SK-N-SH (cell line): Measurements from ENCODE around the gene PLXNB1. TPM values are rescaled to one million over a fixed set of nuclear protein-coding genes. Genes with fewer than 3 reads are reported as not detected.

Source experiments
- CTCF ChIA-PET: fragments of 300-600, 350-600 bp; formaldehyde crosslinking; extraction: SDS; loops from one replicate; lab custom pipeline; 2021; lab: Yijun Ruan, JAX
- POLR2A ChIA-PET: fragments of 350-600 bp; sonication (Branson Sonifier 250); formaldehyde crosslinking; extraction: SDS; loops from one replicate; lab custom pipeline; 2020; ENCODE audit warnings: antibody characterized with exemption, inconsistent platforms; lab: Yijun Ruan, JAX
- DNase-seq: peaks from one replicate; pipeline ENCODE4 v3.0.0; 2012
- H2AFZ ChIP-seq: fragments of 200-600 bp; sonication (generic); 2 replicates; pipeline ENCODE4 v1.8.1; 2016; ENCODE audit warnings: antibody characterized with exemption, mild to moderate bottlenecking, low read depth
- H3F3A ChIP-seq: fragments of 200-600 bp; sonication (generic); replicated peaks from 2 replicates; pipeline ENCODE3; 2016; ENCODE audit warnings: antibody characterized with exemption, mild to moderate bottlenecking; ENCODE audit not compliant: insufficient read depth
- H3K27ac ChIP-seq, 2 experiments: fragments of 200-500 bp in 1 of 2; fragments of 200-600 bp in 1 of 2; sonication (Bioruptor generic) in 1 of 2; sonication (generic), shearing (Covaris generic) in 1 of 2; 2 replicates each; pipeline versions ENCODE4 v1.5.1 to v1.6.1; 2014 to 2016; ENCODE audit warnings: low read depth in 2 of 2, inconsistent platforms in 1 of 2, low read length in 1 of 2, mild to moderate bottlenecking in 1 of 2, mixed read lengths in 1 of 2
- H3K27me3 ChIP-seq: fragments of 200-600 bp; sonication (generic), shearing (Covaris generic); 2 replicates; pipeline ENCODE4 v1.6.1; 2016; ENCODE audit warnings: mixed run types; ENCODE audit not compliant: insufficient read depth
- H3K36me3 ChIP-seq, 2 experiments: fragments of 200-500 bp in 1 of 2; fragments of 200-600 bp in 1 of 2; sonication (Bioruptor generic) in 1 of 2; sonication (generic) in 1 of 2; replicated peaks in 1 of 2; 2 replicates each; pipeline versions ENCODE3 to v1.5.1; 2014 to 2016; ENCODE audit warnings: low read length in 1 of 2, mild to moderate bottlenecking in 1 of 2; ENCODE audit not compliant: insufficient read depth in 2 of 2, control insufficient read depth in 1 of 2
- H3K4me1 ChIP-seq, 2 experiments: fragments of 200-500 bp in 1 of 2; fragments of 200-600 bp in 1 of 2; sonication (Bioruptor generic) in 1 of 2; sonication (generic), shearing (Covaris generic) in 1 of 2; 2 replicates each; pipeline versions ENCODE4 v1.5.1 to v1.6.1; 2014 to 2016; ENCODE audit warnings: low read depth in 1 of 2, low read length in 1 of 2, mixed run types in 1 of 2; ENCODE audit not compliant: insufficient read depth in 2 of 2, control insufficient read depth in 1 of 2
- H3K4me2 ChIP-seq: fragments of 200-600 bp; sonication (generic), shearing (Covaris generic); 2 replicates; pipeline ENCODE4 v1.6.1; 2017; ENCODE audit warnings: mixed run types
- H3K4me3 ChIP-seq, 2 experiments: fragments of 200-500 bp in 1 of 2; fragments of 200-600 bp in 1 of 2; sonication (Bioruptor generic) in 1 of 2; sonication (generic), shearing (Covaris generic) in 1 of 2; 2 replicates each; pipeline versions ENCODE4 v1.5.1 to v1.8.1; 2014 to 2016; ENCODE audit warnings: low read depth in 2 of 2, inconsistent platforms in 1 of 2, low read length in 1 of 2, mild to moderate bottlenecking in 1 of 2, mixed read lengths in 1 of 2, moderate library complexity in 1 of 2
- H3K79me2 ChIP-seq: fragments of 200-600 bp; sonication (generic); 2 replicates; pipeline ENCODE4 v1.8.1; 2017; ENCODE audit warnings: mild to moderate bottlenecking; ENCODE audit not compliant: insufficient read depth
- H3K9ac ChIP-seq: fragments of 200-600 bp; sonication (generic); 2 replicates; pipeline ENCODE4 v1.6.1; 2017; ENCODE audit warnings: mixed run types
- H3K9me2 ChIP-seq: fragments of 200-600 bp; sonication (generic); 2 replicates; pipeline ENCODE4 v1.6.1; 2017; ENCODE audit warnings: mixed run types
- H3K9me3 ChIP-seq: fragments of 200-600 bp; sonication (generic); 2 replicates; pipeline ENCODE4 v1.6.1; 2017; ENCODE audit warnings: mixed run types, mild to moderate bottlenecking, moderate library complexity
- H4K20me1 ChIP-seq: fragments of 200-600 bp; sonication (generic); 2 replicates; pipeline ENCODE4 v1.6.1; 2017; ENCODE audit warnings: mild to moderate bottlenecking, mixed run types; ENCODE audit not compliant: insufficient read depth
- CHD2 ChIP-seq: fragments of 150-350 bp; IDR thresholded peaks from 2 replicates; pipeline ENCODE4 v1.6.1; 2018; ENCODE audit warnings: low read length; ENCODE audit not compliant: partially characterized antibody
- ELF1 ChIP-seq: IDR thresholded peaks from 2 replicates; pipeline ENCODE4 v1.4.0; 2012
- FOSL2 ChIP-seq: IDR thresholded peaks from 2 replicates; pipeline ENCODE4 v1.4.0; 2012; ENCODE audit warnings: low read depth, mild to moderate bottlenecking, moderate library complexity, borderline replicate concordance
- FOXJ3 ChIP-seq: sonication (generic); formaldehyde crosslinking; IDR thresholded peaks from 2 replicates; pipeline ENCODE4 v1.5.1; 2020; ENCODE audit warnings: mild to moderate bottlenecking, missing genetic modification reagents
- FOXM1 ChIP-seq: IDR thresholded peaks from 2 replicates; pipeline ENCODE4 v1.4.0; 2012; ENCODE audit warnings: low read depth, mild to moderate bottlenecking
- GABPA ChIP-seq: IDR thresholded peaks from 2 replicates; pipeline ENCODE4 v1.4.0; 2012; ENCODE audit warnings: low read depth, mild to moderate bottlenecking
- JUND ChIP-seq: IDR thresholded peaks from 2 replicates; pipeline ENCODE4 v1.4.0; 2012
- MEF2A ChIP-seq: IDR thresholded peaks from 2 replicates; pipeline ENCODE4 v1.4.0; 2012; ENCODE audit warnings: low read depth, borderline replicate concordance
- POLR2AphosphoS5 ChIP-seq: IDR thresholded peaks from 2 replicates; pipeline ENCODE4 v1.6.1; 2012; ENCODE audit warnings: low read depth, low read length
- RCOR1 ChIP-seq: fragments of 150-350 bp; IDR thresholded peaks from 2 replicates; pipeline ENCODE4 v1.6.1; 2017; ENCODE audit warnings: antibody characterized with exemption, low read length
- RFX5 ChIP-seq: IDR thresholded peaks from 2 replicates; pipeline ENCODE4 v1.6.1; 2012; ENCODE audit warnings: mild to moderate bottlenecking, improper control_type of control experiment, low read length
- SMC3 ChIP-seq: IDR thresholded peaks from 2 replicates; pipeline ENCODE4 v1.6.1; 2012; ENCODE audit warnings: low read depth, low read length, improper control_type of control experiment
- YY1 ChIP-seq: IDR thresholded peaks from 2 replicates; pipeline ENCODE4 v1.4.0; 2012; ENCODE audit warnings: low read depth, mild to moderate bottlenecking
- WGBS: methylation state at CpG from one replicate; pipeline ENCODE4 v1.1.6; 2017; ENCODE audit warnings: low lambda C conversion rate; 5-methylcytosine and 5-hydroxymethylcytosine counted together
- polyA plus RNA-seq, 3 experiments: library from polyadenylated mRNA; depleted of rRNA; stranded (reverse); fragments of >200 nt; gene quantifications; 2 replicates each; pipeline ENCODE4 v1.2.3, GENCODE V29; 2012
- TF ChIP-seq, protein P1 (sequence below): fragments of 150-350 bp; IDR thresholded peaks from 2 replicates; pipeline ENCODE4 v1.6.1; 2017; ENCODE audit warnings: antibody characterized with exemption, low read length, low read depth, borderline replicate concordance
- TF ChIP-seq, protein P2 (sequence below): IDR thresholded peaks from 2 replicates; pipeline ENCODE4; 2012
- TF ChIP-seq, protein P3 (sequence below): IDR thresholded peaks from 2 replicates; pipeline ENCODE4 v1.4.0; 2012; ENCODE audit warnings: low read depth, borderline replicate concordance
- TF ChIP-seq, protein P4 (sequence below): IDR thresholded peaks from 2 replicates; pipeline ENCODE4 v1.6.1; 2012; ENCODE audit warnings: mild to moderate bottlenecking, low read depth, low read length, moderate library complexity
- TF ChIP-seq, protein P5 (sequence below): fragments of 150-350 bp; IDR thresholded peaks from 2 replicates; pipeline ENCODE4 v1.6.1; 2016; ENCODE audit warnings: mild to moderate bottlenecking, low read depth, low read length

Gene PLXNB1
- polyA plus RNA-seq, 1 of the 3 experiments (the other 2 are of a cell fraction): 39.8 TPM

DNA sequence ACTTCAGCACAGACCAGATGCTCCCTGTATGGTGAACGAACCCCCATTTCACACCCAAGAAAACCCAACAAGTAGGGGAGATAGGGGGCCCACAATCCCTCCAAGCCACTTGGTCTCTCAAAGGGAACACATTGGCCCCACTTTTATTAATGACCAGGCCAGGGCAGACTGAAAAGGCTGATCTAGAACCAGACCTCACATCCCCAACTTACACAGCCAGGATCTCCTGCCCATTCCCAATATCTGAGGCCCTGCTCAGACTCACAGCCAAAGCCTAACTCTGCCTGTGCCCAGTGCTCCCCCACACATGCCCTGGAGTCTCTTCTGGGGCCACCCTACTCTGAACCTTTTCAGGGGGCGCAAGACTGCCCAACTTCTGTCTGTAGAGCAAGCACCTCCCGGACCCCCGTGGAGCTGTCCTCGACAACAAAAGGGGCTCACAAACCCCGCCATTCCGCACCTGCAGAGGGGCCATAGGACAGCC, 1.8 kb downstream of the PLXNB1 start:
- no peaks in the 10 kb centered on the region for H3K9me2 ChIP-seq
- ChIA-PET POLR2A (interaction anchor here (0.6 to 1.4 kb wide), 8 partner anchors 9 to 162 kb away, joined by 3 to 11 read pairs (median 4); partner anchors contain the start of genes ATRIP, CCDC51 and TMA7), CTCF (interaction anchor here (0.8 to 13.2 kb wide), 4 partner anchors 11 to 234 kb away, joined by 3 to 399 read pairs (median 10); partner anchors contain the start of genes CCDC51 and TMA7)
- no peak for DNase-seq
- H3K36me3 ChIP-seq: peaks cover 1 to 13% of the 10 kb centered on the region in 2 experiments
- no peaks in the 10 kb centered on the region for H3K27me3 ChIP-seq
- H2AFZ ChIP-seq: no peak overlapping the region
- peak overlapping the region in 1 of 2 experiments; percentile 89; a peak in 1 of 4 replicates for H3K27ac ChIP-seq
- H3K4me1 ChIP-seq: peaks cover 7 to 49% of the 10 kb centered on the region in 2 experiments; a peak in 2 of 4 replicates
- no peaks in the 10 kb centered on the region for H3K9me3 ChIP-seq
- peak overlapping the region; percentile 73 to 79 for H3K4me3 ChIP-seq
- 51% methylated on average over 5 of the region's 7 CpGs for WGBS
- H3K9ac ChIP-seq: peak overlapping the region; percentile 84
- no peaks in the 10 kb centered on the region for H4K20me1 ChIP-seq
- peak overlapping the region; percentile 99 for H3K4me2 ChIP-seq
- no peaks in the 10 kb centered on the region for H3F3A ChIP-seq
- peaks cover 46% of the 10 kb centered on the region for H3K79me2 ChIP-seq
- TF ChIP-seq ELF1 (no peak), FOXM1 (no peak), RCOR1 (no peak), POLR2AphosphoS5 (no peak), SMC3 (no peak), FOSL2 (no peak), YY1 (no peak), JUND (no peak)
- TF ChIP-seq, protein P1, sequence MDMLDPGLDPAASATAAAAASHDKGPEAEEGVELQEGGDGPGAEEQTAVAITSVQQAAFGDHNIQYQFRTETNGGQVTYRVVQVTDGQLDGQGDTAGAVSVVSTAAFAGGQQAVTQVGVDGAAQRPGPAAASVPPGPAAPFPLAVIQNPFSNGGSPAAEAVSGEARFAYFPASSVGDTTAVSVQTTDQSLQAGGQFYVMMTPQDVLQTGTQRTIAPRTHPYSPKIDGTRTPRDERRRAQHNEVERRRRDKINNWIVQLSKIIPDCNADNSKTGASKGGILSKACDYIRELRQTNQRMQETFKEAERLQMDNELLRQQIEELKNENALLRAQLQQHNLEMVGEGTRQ: no peak
- TF ChIP-seq, protein P2, sequence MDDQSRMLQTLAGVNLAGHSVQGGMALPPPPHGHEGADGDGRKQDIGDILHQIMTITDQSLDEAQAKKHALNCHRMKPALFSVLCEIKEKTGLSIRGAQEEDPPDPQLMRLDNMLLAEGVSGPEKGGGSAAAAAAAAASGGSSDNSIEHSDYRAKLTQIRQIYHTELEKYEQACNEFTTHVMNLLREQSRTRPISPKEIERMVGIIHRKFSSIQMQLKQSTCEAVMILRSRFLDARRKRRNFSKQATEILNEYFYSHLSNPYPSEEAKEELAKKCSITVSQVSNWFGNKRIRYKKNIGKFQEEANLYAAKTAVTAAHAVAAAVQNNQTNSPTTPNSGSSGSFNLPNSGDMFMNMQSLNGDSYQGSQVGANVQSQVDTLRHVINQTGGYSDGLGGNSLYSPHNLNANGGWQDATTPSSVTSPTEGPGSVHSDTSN: no peak

DNA sequence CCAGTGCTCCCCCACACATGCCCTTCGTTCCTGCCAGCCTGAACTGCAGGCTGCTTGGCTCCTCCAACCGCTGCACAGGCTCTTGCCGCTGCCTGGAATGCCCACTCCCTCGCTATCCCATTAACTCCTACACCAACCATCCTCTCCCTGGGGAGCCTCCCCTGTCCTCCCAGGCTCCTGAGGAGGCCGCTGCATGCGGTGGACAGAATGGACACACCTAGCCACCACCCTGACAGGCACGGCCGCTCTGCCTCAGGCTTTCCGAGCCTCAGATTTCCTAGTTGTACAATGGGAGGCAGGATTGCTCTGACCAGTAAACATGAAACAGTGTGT, 2.3 kb downstream of the PLXNB1 start:
- Histone ChIP-seq H3K9me2 (no peaks in the 10 kb centered on the region), H3K79me2 (peaks cover 51% of the 10 kb centered on the region), H3K9me3 (no peaks in the 10 kb centered on the region), H3K4me1 (peaks cover 7 to 47% of the 10 kb centered on the region in 2 experiments; a peak in 2 of 4 replicates), H3K27me3 (no peaks in the 10 kb centered on the region), H4K20me1 (no peaks in the 10 kb centered on the region), H3K9ac (no peak overlapping the region), H2AFZ (no peak overlapping the region), H3K27ac (no peak overlapping the region; a peak in 1 of 4 replicates), H3K4me3 (peak overlapping the region; percentile 73 to 79; a peak in 2 of 4 replicates), H3K4me2 (peak overlapping the region; percentile 99), H3K36me3 (peaks cover 0 to 8% of the 10 kb centered on the region in 2 experiments), H3F3A (no peaks in the 10 kb centered on the region)
- 97% methylated on average over 9 of the region's 9 CpGs for WGBS
- POLR2A ChIA-PET: no interaction called here
- CTCF ChIA-PET: interaction anchor here (13.2 to 14.1 kb wide), 2 partner anchors 7 to 22 kb away, joined by 156 to 399 read pairs; no protein-coding TSS in a partner anchor
- no peak for DNase-seq
- no peak for TF ChIP-seq FOXJ3 (CRISPR knock-in tag)
- TF ChIP-seq MEF2A: no peak
- TF ChIP-seq GABPA: no peak
- TF ChIP-seq SMC3: no peak
- TF ChIP-seq, protein P3, sequence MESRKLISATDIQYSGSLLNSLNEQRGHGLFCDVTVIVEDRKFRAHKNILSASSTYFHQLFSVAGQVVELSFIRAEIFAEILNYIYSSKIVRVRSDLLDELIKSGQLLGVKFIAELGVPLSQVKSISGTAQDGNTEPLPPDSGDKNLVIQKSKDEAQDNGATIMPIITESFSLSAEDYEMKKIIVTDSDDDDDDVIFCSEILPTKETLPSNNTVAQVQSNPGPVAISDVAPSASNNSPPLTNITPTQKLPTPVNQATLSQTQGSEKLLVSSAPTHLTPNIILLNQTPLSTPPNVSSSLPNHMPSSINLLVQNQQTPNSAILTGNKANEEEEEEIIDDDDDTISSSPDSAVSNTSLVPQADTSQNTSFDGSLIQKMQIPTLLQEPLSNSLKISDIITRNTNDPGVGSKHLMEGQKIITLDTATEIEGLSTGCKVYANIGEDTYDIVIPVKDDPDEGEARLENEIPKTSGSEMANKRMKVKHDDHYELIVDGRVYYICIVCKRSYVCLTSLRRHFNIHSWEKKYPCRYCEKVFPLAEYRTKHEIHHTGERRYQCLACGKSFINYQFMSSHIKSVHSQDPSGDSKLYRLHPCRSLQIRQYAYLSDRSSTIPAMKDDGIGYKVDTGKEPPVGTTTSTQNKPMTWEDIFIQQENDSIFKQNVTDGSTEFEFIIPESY: no peak
- TF ChIP-seq RFX5: no peak
- TF ChIP-seq POLR2AphosphoS5: no peak
- TF ChIP-seq, protein P4, sequence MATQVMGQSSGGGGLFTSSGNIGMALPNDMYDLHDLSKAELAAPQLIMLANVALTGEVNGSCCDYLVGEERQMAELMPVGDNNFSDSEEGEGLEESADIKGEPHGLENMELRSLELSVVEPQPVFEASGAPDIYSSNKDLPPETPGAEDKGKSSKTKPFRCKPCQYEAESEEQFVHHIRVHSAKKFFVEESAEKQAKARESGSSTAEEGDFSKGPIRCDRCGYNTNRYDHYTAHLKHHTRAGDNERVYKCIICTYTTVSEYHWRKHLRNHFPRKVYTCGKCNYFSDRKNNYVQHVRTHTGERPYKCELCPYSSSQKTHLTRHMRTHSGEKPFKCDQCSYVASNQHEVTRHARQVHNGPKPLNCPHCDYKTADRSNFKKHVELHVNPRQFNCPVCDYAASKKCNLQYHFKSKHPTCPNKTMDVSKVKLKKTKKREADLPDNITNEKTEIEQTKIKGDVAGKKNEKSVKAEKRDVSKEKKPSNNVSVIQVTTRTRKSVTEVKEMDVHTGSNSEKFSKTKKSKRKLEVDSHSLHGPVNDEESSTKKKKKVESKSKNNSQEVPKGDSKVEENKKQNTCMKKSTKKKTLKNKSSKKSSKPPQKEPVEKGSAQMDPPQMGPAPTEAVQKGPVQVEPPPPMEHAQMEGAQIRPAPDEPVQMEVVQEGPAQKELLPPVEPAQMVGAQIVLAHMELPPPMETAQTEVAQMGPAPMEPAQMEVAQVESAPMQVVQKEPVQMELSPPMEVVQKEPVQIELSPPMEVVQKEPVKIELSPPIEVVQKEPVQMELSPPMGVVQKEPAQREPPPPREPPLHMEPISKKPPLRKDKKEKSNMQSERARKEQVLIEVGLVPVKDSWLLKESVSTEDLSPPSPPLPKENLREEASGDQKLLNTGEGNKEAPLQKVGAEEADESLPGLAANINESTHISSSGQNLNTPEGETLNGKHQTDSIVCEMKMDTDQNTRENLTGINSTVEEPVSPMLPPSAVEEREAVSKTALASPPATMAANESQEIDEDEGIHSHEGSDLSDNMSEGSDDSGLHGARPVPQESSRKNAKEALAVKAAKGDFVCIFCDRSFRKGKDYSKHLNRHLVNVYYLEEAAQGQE: no peak
- TF ChIP-seq CHD2: no peak
- TF ChIP-seq, protein P5, sequence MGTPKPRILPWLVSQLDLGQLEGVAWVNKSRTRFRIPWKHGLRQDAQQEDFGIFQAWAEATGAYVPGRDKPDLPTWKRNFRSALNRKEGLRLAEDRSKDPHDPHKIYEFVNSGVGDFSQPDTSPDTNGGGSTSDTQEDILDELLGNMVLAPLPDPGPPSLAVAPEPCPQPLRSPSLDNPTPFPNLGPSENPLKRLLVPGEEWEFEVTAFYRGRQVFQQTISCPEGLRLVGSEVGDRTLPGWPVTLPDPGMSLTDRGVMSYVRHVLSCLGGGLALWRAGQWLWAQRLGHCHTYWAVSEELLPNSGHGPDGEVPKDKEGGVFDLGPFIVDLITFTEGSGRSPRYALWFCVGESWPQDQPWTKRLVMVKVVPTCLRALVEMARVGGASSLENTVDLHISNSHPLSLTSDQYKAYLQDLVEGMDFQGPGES: no peak
